Mucosa of stomach (tissue), 1 donor: ENCODE results near the gene ADRA2C.

Experiments used
- H3K27me3 ChIP-seq: one replicate; pipeline ENCODE4 v1.7.0; 2013; ENCODE audit warnings: mild to moderate bottlenecking, low read length; ENCODE audit not compliant: control insufficient read depth, insufficient read depth
- H3K36me3 ChIP-seq: one replicate; pipeline ENCODE4 v1.7.0; 2013; ENCODE audit warnings: low read length; ENCODE audit not compliant: control insufficient read depth, insufficient read depth
- H3K4me1 ChIP-seq: one replicate; pipeline ENCODE4 v1.7.0; 2013; ENCODE audit warnings: mild to moderate bottlenecking, low read length; ENCODE audit not compliant: control insufficient read depth, insufficient read depth
- H3K4me3 ChIP-seq: one replicate; pipeline ENCODE4 v1.7.0; 2013; ENCODE audit warnings: low read length
- H3K9ac ChIP-seq: one replicate; pipeline ENCODE4 v1.7.0; 2013; ENCODE audit warnings: mild to moderate bottlenecking, low read length, moderate library complexity
- H3K9me3 ChIP-seq: one replicate; pipeline ENCODE4 v1.7.0; 2013; ENCODE audit warnings: mild to moderate bottlenecking, low read length, moderate library complexity; ENCODE audit not compliant: control insufficient read depth
- donor health status: Pancreatic carcinoma.

ADRA2C gene

DNA sequence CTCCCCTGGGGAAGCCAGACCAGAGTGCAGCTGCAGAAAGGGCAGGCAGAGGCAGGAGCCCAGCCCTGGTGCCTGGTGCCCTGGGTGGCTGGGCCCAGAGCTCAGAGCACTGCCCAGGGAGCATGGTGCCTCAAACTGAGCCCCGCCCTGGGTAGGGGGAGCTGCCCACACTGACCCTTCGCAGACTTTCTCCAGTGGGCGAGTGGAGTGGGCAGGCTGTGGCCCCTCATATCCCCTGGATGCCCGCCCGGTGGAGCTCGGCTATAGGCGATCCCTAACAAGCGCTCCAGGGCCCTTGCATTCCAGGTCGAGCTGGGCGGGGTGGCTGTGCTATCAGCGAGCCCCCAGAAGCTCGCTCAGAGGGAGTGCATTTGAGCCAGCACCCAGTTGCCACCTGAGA lies 17.1 kb upstream of the ADRA2C start:
- peaks cover 42% of the 10 kb centered on the region for H3K27me3 ChIP-seq
- no peaks in the 10 kb centered on the region for H3K36me3 ChIP-seq
- H3K4me1 ChIP-seq, result no peaks in the 10 kb centered on the region
- H3K9ac ChIP-seq, result no peak overlapping the region
- H3K9me3 ChIP-seq, result no peaks in the 10 kb centered on the region
- no peak overlapping the region for H3K4me3 ChIP-seq

- Histone ChIP-seq H3K9me3 (no peaks in the 10 kb centered on the region), H3K36me3 (no peaks in the 10 kb centered on the region), H3K27me3 (peaks cover 29% of the 10 kb centered on the region), H3K4me1 (no peaks in the 10 kb centered on the region), H3K4me3 (no peak overlapping the region), H3K9ac (no peak overlapping the region)
Measured at GRCh38 chr4:3750334-3750733, 15.9 kb upstream of the ADRA2C start.

- peaks cover 17% of the 10 kb centered on the region for H3K27me3 ChIP-seq
- no peaks in the 10 kb centered on the region for H3K4me1 ChIP-seq
Measured at GRCh38 chr4:3752022-3752421, 14.2 kb upstream of the ADRA2C start.

DNA sequence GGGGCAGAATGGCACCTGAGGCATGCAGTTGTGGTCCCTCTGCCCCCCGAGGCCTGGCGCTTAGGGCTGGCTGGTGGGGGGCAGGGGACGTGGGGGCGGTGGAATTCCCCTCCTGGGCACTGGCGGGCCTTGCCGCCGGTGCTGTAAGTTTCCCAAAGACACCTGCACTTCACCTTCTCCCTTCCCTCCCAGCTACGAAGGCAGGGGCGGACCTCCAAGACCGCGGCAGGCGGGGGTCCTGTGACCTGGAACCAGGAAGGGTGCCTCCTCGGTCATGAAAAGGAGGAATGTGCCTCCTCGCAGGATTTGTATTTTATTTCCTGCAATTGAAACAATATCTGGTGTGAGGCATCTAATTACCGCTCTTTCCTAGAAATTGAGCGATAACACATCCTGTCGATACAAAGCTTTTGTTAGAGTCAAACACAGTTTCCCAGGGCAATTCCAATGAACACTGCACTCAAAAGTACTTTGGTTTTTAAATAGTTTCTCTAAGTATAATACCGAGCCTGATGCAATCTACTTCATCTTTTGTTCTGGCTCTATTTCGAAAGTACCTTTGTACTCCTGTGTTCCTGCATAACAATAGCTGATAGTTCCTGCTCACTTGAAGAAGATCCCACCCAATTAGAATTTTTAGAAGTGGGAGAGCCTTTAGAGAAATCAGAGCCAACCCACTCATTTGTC lies 12.3 kb upstream of the ADRA2C start:
- H3K9ac ChIP-seq, result no peak overlapping the region
- H3K27me3 ChIP-seq, result peaks cover 6% of the 10 kb centered on the region
- no peaks in the 10 kb centered on the region for H3K9me3 ChIP-seq

More at GRCh38 chr4:3752022-3752421, 14.2 kb upstream of the ADRA2C start:
- Histone ChIP-seq H3K4me3 (no peak overlapping the region), H3K9ac (no peak overlapping the region), H3K9me3 (no peaks in the 10 kb centered on the region), H3K36me3 (no peaks in the 10 kb centered on the region)

GRCh38 chr4:3756343-3757059 lies 9.7 kb upstream of the ADRA2C start:
- Histone ChIP-seq H3K36me3 (no peaks in the 10 kb centered on the region), H3K9me3 (no peaks in the 10 kb centered on the region), H3K4me3 (no peak overlapping the region), H3K9ac (no peak overlapping the region), H3K27me3 (peaks cover 3% of the 10 kb centered on the region), H3K4me1 (no peaks in the 10 kb centered on the region)

More for the DNA sequence above, 12.3 kb upstream of the ADRA2C start:
- no peaks in the 10 kb centered on the region for H3K36me3 ChIP-seq
- H3K4me1 ChIP-seq, result no peaks in the 10 kb centered on the region
- H3K4me3 ChIP-seq, result no peak overlapping the region

- H3K4me1 ChIP-seq, result no peaks in the 10 kb centered on the region
- H3K9me3 ChIP-seq, result no peaks in the 10 kb centered on the region
- peaks cover 3% of the 10 kb centered on the region for H3K27me3 ChIP-seq
- H3K9ac ChIP-seq, result no peak overlapping the region
- H3K4me3 ChIP-seq, result no peak overlapping the region
- no peaks in the 10 kb centered on the region for H3K36me3 ChIP-seq
Measured at GRCh38 chr4:3759236-3759635, 6.9 kb upstream of the ADRA2C start.

DNA sequence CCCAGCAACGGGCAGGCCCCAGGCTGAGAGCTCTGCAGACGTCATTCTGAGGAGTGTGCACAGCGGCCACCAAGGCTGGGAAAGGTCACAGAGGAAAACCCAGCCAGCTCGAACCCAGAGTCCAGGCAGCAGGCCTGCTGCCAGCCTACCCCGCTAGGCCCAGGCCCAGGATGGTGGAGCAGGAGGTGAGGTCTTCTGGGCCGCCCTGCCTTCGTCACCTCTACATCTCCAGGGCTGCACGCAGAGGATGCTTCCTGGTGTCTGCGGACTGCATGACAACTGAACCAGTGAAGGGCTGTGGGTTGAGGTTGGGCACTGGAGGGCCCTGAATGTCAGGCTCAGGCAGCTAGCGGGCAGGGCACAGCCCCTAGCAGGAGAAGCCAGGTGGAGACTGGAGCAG lies 5.8 kb upstream of the ADRA2C start:
- Histone ChIP-seq H3K4me3 (no peak overlapping the region), H3K4me1 (no peaks in the 10 kb centered on the region), H3K9ac (no peak overlapping the region), H3K9me3 (no peaks in the 10 kb centered on the region), H3K36me3 (no peaks in the 10 kb centered on the region), H3K27me3 (peaks cover 14% of the 10 kb centered on the region)

DNA sequence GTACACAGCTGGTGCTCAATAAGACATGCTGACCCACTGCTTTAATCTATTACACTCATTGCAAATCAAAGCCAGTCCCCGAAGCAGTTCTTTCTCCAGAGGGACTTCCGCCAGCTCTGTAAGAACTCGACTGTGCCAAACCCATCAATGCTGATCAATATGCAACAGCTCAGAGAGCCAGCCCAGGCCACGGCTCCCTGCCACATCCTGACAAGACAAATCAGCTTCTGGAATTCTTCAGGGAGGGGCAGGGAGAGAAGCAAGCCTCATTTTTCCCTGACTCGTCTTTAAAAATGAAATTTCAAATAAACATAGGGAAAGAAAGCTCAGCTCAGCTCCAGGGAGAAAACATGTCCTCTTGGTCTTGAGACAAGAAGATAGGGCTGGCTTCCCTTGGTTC lies 5.3 kb upstream of the ADRA2C start:
- Histone ChIP-seq H3K36me3 (no peaks in the 10 kb centered on the region), H3K4me3 (no peak overlapping the region), H3K9ac (no peak overlapping the region), H3K27me3 (peaks cover 14% of the 10 kb centered on the region), H3K4me1 (no peaks in the 10 kb centered on the region), H3K9me3 (no peaks in the 10 kb centered on the region)

DNA sequence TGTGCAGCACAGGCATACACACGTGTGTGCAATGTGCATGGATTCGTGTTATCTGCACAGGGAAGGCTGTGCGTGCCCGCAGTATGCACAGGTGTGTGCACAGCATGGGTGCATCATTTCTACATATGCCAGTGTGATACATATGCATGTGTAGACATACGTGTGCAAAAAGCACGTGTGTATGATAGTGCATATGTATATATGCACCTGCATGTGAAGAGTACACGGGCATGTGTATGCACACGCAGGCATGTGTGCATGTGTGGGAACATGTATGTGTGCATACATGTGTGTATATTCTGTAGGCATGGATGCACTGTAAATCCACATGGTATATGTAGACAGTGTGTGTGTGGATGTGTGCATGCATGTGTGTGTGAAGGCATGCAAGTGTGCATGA lies 3.9 kb upstream of the ADRA2C start:
- Histone ChIP-seq H3K27me3 (peaks cover 19% of the 10 kb centered on the region), H3K9me3 (no peaks in the 10 kb centered on the region), H3K4me3 (no peak overlapping the region), H3K36me3 (no peaks in the 10 kb centered on the region), H3K4me1 (no peaks in the 10 kb centered on the region), H3K9ac (no peak overlapping the region)

DNA sequence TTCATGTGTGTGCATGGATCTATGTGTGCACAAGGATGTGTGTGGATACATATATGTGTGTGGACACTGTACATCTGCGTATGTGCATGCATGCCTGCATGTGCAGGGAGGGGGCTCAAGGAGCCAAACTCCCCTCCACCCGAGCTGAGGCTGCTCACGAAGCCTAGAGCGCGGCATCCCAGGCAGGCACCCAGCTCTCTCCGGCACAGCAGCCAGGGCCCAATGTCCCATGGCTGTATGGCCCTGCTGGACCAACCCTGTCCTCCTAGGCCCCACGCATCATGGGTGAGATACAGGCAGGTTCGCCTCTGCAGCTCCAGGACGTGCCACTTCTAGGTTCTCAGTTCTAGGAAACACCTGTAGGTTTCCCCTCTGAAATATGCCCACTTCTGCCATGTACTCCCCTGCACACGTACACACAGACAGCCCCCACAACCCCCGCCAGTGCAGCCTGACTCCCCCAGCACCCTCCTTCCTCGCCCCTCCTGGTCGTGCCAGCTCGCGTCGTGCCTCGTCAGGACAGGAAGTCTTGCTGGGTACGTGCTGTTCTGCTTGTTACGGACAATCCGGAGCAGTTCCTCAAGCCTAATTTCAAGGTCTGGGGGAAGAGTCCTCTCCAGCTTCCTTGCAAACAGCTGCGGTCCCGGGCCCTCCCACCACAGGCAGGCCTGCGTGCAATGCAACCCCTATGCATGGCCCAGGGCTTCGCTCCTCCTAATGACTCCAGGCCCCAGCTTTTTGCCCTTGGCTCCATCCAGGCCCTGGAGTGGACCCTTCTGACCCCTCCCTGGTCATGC lies 3.2 kb upstream of the ADRA2C start:
- Histone ChIP-seq H3K36me3 (no peaks in the 10 kb centered on the region), H3K27me3 (peaks cover 23% of the 10 kb centered on the region), H3K4me1 (no peaks in the 10 kb centered on the region), H3K4me3 (no peak overlapping the region), H3K9me3 (no peaks in the 10 kb centered on the region), H3K9ac (no peak overlapping the region)

DNA sequence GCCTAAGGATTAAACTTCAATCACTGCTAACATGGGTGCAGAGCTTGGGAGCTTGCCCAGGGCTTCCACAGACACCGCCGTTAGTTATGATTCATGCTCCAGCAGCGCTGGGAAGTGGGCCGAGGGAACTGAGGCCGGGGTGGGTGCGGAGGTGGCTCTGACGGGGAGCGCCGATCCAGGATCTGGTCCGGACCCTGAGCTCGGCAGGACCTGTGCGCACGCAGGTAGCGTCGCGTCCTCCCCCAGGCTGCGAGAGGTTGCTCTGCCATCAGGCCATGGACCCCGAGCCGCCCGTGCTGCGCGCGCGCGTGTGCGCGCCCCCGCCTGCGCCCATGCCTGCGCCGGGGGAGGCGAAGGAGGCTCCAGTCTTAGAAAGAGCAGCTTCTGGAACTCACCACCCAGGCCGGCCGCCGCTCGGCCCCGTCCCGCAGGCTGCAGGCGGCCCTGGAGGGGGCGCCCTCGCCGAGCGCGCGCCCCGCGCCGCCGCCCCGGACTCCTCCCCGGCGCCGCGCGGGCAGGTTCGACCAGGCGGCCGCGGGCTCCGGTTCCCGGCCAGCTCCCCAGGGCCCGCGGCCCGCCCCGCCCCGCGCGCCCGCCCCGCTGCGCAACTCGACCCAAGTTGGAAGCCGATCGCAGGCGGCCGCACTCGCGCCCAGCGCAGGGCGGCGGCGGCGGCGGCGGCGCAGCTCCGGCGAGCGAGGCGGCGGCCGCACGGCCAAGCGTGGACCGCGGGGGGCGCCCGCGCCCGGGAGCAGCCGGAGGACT lies 732 bp upstream of the ADRA2C start:
- no peak overlapping the region for H3K9ac ChIP-seq
- no peaks in the 10 kb centered on the region for H3K9me3 ChIP-seq
- peaks cover 47% of the 10 kb centered on the region for H3K27me3 ChIP-seq
- no peaks in the 10 kb centered on the region for H3K4me1 ChIP-seq
- H3K4me3 ChIP-seq, result no peak overlapping the region
- no peaks in the 10 kb centered on the region for H3K36me3 ChIP-seq
